ENCODE data around the gene LSR.
A peak's percentile ranks its signal among the peaks of the same experiment; 100 is the strongest.

LSR gene, protein sequence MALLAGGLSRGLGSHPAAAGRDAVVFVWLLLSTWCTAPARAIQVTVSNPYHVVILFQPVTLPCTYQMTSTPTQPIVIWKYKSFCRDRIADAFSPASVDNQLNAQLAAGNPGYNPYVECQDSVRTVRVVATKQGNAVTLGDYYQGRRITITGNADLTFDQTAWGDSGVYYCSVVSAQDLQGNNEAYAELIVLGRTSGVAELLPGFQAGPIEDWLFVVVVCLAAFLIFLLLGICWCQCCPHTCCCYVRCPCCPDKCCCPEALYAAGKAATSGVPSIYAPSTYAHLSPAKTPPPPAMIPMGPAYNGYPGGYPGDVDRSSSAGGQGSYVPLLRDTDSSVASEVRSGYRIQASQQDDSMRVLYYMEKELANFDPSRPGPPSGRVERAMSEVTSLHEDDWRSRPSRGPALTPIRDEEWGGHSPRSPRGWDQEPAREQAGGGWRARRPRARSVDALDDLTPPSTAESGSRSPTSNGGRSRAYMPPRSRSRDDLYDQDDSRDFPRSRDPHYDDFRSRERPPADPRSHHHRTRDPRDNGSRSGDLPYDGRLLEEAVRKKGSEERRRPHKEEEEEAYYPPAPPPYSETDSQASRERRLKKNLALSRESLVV

DNA sequence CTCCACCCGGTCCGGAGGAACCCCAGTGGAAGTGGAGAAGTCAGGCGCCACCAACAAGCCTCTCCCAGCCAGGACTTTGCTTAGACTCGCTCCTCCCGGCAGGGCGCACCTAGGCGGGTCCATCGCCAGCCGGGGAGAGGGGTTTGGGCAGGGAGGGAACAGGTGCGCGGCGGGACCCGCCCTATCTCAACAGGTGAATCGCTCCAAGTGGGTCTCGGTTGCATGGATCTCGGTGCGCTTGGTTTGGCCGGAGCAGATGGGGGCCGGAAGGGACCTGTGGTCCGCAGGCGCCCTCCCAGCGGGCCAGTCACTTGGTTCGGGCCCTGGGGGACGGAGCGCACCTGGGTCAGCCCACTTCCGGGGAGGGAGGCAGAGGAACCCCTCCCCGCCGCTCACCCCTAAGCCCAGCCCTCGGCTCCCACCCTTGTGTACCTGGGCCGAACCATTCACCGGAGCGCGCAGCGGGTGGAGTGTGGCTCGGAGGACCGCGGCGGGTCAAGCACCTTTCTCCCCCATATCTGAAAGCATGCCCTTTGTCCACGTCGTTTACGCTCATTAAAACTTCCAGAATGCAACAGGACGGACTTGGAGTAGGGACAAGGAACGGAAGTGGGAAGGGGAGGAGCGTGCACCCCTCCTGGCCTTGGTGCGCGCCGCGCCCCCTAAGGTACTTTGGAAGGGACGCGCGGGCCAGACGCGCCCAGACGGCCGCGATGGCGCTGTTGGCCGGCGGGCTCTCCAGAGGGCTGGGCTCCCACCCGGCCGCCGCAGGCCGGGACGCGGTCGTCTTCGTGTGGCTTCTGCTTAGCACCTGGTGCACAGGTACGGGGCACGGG lies at the start of gene LSR:
Gene LSR (plus strand): TSS at position 693 of the 836 bp plus-strand sequence. CDS start 21 bp downstream, at position 714.
- DNase-seq = no peak

DNA sequence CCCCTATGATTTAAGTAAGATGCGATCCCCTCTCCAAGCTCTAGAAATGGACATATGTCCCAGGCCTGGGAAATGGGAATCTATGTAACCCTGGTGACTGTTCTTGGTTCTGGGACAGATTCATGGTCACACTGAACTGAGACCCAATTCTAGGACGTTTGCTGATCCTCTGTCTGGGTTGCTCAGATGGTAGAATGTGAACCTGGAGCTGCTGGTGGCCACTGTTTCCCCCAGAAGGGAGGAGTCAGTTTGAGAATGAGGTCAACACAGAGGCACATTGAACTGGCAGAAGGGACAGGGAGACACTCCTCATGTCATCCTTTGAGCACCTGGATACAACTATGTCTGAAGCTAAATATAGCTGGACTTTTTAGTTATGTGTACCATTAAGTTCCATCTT lies 49.3 kb upstream of the LSR start:
- DNase-seq = no peak

DNA sequence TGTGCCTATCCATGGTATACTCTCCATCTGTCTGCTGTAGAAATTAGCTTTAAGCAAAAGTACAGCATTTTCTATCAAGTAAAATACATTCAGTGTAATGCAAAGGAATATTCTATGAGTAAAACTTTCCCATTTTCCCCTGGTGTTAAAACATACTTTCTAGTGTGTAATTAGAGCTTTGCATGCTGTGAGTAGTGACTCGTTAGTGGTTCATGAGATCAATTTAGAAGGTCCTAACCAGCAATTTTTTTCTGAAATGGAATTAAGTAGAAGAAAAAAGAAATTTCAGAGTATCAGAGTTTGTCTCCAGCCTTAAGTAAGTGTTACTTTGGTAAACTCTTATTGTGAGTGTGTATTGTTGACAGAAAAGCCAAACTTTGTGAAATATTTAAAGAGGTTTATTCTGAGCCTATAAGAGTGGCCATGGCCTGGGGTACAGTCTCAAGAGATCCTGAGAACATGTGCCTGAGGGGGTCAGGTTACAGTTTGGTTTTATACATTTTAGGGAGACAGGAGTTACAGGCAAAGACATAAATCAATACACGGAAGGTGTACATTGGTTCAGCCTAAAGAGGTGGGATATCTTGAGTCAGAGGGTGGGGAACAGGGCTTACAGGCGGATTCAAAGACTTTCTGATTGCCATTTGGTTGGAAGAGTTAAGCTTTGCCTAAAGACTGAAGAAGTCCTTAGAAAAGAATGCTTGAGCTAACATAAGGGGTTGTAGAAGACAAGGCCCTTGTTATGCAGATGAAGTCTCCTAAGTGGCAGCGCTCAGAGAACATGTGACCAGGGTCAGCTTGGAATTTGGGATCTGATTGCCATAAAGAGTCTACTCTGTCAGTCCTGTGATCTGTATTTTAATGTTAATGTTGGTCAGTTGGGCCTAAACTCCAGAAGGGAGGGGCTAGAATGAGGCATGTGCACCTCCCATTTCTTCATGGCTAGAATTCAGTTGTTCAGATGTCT lies 45.8 kb upstream of the LSR start:
- no peak for DNase-seq

DNA sequence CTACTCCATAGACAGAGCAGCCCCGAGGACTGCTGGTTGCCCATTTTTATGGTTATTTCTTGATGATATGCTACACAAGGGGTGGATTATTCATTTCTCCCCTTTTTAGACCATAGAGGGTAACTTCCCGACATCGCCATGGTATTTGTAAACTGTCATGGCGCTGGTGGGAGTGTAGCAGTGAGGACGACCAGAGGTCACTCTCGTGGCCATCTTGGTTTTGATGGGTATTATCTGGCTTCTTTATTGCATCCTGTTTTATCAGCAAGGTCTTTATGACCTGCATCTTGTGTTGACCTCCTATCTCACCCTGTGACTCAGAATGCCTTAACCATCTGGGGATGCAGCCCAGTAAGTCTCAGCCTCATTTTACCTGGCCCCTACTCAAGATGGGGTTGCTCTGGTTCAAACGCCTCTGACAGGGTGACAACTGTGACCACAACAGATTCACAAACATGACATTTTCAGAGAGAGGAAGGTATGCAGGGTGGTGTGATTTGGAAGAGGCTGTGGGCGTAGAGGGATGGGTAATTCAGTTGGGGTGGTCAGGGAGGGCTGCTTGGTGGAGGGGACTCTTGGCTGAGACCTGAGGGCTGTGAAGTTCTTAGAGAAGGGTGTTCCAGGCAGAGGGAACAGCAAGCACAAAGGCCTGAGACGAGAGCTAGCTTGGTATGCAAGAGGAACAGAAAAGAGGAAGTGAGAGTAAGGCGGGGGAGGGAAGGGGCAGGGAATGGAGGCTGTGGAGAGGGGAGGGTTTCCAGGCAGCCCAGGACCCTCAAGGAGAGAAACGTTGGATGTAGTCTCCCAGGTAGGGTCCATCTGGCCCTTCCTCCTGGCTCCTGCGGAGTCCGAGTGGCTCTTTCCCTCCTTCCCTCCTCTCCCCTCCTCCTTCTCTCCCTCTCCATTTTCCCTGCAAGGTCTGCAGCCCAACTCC lies 43.7 kb upstream of the LSR start:
- no peak for DNase-seq

DNA sequence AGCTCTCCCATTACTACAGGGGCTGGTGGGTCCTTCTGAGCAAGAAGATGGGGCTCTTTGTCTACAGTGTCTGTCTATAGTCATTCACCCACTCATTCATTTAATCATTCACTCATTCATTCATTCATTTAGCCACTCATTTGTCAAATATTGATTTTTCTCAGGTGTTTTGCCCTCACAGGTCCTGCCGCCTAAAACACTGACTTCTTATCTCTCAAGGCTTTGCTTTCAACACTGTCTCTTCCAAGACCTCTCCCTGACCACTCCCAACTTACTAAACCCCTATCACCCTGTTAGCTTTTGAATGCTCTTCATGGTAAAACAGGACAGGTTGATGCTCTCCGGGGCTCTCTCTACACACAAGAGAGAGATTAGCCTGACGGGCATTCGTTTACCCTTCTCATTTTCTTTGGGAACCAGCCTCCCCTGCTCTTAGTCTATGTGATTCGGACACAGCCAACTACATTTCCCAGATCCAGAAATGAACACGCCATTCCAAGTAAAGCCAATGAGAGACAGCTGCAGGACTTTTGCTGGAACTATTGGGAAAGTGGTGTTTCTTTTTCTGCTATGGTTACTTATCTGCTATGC lies 43.0 kb upstream of the LSR start:
- DNase-seq = no peak

DNA sequence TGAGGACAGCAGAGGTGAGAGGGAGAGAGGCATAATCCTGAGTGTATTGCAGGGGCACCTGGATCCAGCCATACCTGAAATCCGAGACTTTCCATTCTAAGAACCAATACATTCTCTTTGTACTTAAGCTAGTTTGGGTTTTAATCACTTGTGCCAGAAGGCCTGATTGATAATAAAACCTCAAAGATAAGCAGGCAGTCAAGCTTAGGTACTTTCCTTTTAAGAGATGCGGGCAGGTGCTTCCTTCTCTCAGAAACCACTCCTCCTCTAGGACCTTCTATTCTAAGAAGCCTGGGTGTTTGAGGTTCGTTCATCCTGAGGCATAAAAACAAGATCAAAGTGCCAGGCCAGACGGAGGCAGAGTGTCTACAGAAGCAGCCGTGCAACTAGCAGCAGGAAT lies 42.4 kb upstream of the LSR start:
- no peak for DNase-seq

DNA sequence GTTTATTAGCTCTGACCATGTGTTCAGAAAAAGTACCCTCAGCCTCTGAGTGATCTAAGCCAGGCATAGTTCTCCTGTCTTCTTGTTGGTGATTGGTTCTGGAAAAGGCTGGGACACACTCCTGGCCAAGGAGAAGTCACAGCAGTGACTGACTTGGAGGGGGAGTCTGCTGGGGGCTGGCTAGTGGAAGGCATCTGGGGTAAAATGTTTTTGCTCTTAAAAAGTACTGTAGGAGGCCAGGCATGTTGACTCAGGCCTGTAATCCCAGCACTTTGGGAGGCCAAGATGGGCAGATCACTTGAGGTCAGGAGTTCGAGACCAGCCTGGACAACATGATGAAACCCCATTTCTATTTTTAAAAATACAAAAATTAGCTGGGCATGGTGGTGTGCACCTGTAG lies 41.9 kb upstream of the LSR start:
- DNase-seq = no peak

DNA sequence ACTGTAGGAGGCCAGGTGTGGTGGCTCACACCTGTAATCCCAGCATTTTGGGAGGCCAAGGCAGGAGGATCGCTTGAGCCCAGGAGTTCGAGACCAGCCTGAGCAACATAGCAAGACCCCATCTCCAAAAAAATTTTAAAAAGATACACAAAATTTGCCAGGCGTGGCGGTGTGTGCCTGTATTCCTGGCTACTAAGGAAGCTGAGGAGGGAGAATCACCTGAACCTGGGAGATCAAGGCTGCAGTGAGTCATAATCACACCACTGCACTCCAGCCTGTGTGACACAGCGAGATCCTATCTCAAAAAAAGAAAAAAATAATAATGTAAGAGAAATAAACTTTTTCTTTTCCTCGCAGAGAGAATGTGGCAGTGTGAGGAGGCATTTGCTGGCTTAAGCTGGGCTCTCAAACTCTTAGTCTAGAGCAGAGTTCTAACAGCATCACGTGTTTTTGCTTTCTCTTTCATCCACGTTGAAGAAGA lies 41.4 kb upstream of the LSR start:
- no peak for DNase-seq

DNA sequence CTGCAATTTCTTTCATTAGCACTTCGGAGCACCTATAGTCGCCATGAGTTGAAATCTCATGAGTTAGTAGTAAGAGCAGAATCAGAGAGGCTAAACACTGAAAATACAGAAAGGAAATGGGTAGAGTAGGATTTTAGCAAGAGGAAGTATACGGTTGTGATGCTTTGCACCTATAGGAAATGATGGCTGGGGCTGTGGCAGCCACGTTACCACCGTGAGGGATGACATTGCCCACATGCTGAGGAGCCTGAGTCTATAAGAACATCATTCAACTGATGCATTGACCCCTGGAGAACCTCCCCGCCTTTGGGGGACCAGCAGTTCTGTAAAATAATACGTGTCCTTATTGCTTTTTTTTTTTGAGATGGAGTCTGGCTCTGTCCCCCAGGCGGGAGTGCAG lies 40.7 kb upstream of the LSR start:
- DNase-seq = no peak

DNA sequence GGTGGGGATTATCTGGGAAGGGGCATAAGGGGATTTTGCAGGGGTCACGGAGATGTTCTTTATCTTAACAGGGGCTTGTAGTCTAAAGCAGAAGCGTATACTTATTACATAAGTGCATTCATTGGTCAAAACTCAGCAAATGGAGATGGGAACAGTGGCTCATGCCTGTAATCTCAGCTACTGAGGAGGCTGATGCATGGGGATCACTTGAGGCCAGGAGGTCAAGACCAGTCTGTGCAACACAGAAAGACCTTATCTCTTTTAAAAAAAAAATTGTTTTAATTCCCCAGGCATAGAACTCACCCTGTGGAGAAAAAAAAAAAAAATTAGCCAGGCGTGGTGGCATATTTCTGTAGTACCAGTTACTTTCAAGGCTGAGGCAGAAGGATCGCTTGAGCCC lies 39.2 kb upstream of the LSR start:
- no peak for DNase-seq

DNA sequence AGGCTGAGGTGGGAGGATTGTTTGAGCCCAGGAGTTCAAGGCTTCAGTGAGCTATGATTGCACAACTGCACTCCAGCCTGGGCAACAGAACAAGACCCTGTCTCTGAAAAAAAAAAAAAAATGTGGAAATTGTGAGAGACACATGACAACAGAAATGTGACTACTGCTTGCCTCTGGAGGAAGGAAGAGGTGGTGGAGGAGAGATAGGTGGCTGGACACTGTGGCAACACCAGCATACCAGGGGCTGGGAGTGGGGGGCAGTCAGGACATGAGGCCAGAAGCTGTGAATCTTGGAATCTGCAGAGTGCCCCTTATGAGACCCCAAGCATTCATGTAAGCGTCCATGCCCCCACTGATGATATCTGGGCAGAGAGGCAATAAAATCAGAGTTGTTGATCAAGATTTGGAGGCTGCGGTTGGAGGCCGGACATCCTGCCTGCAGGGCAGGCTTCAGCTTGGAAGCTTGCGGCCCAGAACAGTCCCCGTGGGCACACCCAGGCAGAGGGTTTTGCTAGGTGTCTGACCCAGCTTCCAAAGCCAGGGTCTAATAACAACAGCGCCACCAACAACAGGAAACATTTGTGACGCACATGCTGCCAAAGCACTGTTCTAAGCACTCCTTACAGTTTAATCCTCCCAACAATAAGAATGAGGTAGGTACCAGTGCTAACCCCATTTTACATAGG lies 37.1 kb upstream of the LSR start:
- no peak for DNase-seq

DNA sequence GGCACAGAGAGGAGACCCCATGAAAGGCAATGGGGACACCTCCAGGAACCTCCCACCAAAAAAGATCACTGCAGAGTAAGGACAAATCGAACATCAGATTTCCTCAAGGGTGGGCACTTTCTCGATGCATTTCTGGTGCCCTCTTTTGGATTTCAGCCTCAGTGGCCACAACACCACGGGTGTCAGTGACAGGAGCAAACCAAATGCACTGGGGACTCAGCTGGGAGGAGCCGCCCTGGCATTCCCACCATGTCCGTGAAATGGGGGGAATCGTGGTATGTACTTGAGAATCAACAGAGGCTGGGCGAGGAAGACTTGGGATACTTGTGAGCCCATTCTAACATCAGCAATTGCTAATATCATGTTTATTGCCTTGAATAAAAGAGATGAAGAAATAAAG lies 36.6 kb upstream of the LSR start:
- DNase-seq = no peak

DNA sequence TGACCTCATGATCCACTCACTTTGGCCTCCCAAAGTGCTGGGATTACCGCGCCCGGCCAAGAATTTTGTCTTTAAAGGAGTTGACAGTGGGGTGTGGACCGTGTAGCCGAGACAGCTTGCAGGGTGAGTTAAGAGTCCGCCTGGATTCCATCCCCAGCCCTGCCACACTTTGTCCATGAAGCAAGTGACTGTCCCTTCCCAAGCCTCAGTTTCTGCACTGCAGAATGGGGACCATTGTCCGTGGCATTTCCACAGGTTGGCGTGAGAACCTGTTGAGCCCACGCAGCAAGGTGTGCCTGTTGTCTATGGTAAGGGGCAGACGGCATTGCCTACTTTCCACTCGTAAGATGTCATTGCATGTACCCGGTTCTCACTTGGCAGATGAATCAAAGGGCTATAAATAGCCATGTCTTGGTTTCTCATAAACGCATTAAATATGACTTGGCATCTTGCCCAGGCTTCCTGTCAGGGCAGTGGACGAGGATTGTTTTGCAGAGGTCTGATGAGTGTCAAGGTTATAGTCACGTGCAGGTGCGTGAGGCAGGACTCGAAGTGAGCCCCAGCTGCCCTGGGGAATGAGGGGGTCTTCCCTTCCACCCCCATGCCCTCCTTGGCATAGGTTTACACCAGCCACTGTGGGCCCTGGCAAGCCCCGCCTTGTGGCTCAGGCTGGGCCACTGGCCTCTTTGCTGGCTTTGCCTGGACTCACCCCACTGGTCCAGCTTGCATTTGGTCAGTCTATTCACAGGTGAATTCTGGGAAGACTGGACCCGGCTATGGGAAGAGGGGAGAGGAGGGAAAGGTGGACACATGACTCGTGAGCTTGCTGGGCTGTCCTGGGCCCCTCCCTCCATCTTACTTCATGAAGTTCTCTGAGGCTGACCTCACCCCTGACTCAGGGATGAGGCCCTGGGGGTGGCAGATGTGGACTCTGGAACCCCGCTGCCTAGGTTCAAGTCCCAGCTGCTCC lies 34.9 kb upstream of the LSR start:
- peak; percentile 41 for DNase-seq

DNA sequence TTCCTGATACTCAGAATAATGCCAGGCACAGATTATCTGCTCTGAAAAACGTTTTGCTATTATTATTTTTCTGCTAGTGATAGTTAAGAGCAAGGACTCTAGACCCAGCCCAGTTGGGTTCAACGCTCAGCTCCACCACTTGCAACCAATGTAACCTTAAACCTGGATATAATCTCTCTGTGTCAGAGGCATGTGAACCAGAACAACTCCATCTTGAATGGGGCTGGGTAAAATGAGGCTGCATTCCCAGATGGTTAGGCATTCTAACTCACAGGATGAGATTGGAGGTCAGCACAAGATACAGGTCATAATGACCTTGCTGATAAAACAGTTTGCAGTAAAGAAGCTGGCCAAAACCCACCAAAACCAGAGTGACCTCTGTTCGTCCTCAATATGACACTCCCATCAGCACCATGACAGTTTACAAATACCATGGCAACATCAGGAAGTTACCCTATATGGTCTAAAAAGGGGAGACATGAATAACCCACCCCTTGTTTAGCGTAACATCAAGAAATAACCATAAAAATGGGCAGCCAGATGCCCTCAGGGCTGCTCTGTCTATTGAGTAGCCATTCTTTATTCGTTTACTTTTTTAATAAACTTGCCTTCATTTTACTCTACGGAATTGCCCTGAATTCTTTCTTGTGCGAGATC lies 33.9 kb upstream of the LSR start:
- DNase-seq = no peak

DNA sequence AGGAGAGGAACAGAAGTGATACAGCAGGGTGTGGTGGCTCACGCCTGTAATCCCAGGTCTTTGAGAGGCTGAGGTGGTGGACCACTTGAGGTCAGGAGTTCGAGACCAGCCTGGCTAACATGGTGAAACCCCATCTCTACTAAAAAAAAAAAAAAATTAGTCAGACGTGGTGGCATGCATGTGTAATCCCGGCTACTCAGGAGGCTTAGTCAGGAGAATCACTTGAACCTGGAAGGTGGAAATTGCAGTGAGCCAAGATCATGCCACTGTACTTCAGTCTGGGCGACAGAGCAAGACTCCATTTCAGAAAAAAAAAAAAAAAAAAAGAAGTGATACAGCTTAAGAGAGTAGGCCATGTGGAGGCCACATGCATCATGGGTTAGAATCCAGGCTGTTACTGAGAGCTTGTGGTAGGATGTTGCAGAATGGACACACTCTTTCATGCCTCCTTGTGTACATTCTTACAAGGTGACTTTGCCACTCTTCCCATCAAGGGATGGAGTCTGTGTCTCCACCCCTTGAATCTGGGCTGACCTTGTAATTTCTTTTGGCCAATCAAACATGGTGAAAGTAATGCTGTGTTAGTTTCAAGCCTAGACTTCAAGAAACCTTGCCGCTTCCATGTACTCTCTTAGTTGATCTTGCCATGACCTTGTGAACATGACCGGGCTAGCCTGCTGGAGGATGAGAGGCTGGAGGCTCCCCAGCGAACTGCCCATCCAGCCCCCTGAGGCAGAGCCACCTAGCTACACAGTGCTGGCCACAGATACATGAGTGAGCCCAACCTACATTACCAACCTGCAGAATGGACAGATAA lies 32.6 kb upstream of the LSR start:
- DNase-seq = no peak

DNA sequence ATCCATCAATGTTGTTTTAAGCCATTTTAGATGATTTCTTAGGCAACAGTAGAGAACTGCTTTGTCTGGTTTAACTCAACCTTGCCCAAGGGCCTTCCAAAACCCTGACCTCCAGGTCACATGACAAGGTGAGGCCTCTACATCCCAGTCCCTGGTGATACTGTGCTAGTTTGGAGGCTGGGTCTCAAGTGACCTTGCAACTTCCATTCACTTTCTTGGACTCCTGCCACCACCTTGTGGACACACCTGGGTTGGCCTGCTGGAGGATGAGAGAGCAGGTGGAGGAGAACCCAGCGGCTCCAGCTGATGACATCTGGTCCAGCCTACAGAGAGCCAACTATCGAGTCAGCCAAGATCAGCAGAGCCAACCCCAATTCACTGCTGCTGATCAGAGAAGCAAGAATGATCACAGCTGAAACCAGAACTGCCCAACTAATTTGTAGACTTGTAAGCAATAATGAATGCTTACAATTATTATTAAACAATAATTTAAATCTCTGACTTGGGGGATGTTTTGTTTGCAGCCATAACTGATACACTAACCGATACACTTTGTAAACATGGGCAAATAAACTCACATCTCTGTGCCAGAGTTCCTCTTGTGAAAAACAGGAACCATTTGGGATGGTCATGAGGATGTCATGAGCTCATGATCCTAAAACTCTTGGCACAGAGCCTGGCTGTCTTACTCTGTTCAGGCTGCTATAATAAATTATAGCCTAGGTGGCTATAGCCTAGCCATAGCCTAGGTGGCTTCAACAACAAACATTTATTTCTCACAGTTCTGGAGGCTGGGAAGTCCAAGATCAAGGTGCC lies 31.8 kb upstream of the LSR start:
- DNase-seq = no peak

DNA sequence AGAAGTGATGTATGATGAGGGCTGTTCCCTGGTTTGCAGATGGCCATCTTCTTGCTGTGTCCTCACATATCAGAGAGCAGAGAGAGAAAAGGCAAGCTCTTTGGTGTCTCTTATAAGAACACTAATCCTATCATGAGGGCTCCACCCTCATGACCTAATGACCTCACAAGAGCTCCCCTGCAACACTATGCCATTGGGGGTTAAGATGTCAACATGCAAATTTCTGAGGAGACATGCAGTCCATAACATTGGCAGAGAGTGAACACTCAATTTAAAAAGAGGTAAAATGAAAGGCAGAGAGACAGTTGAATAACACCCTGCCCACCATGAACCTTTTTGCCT lies 31.2 kb upstream of the LSR start:
- no peak for DNase-seq

All from NCI-H1092 treated with DMSO at 0.1 percent for 48 hours (cell line).